K562 (cell line): ENCODE data around the gene ORC3. TPM values are rescaled to one million over a fixed set of nuclear protein-coding genes. Genes with fewer than 3 reads are reported as not detected.

Source experiments
- ATAC-seq: fragments of 200-7000 bp; cut with Tn5 transposase; 3 replicates; pipeline ENCODE4 v1.9.1; 2020; ENCODE audit warnings: moderate library complexity
- BruUV-seq: library from RNA; stranded (reverse); fragments of 400-500 nt; replicated peaks from 2 replicates; lab custom pipeline; 2021; lab: Mats Ljungman, UMichigan
- CTCF ChIA-PET: fragments of 300-600 bp; formaldehyde crosslinking; extraction: SDS; loops from one replicate; lab custom pipeline; 2021; ENCODE audit warnings: low intra/inter-chr PET ratio; lab: Yijun Ruan, JAX
- POLR2A ChIA-PET: fragments of 300-600, 350-650 bp; sonication (Branson Sonifier 250); formaldehyde crosslinking; extraction: SDS; loops from one replicate; lab custom pipeline; 2021; ENCODE audit warnings: antibody characterized with exemption, inconsistent platforms; lab: Yijun Ruan, JAX
- DNase-seq, 4 experiments: peaks; one replicate each; pipeline versions ENCODE4 v3.0.0 to v3.0.0-alpha.2; 2011 to 2018; ENCODE audit warnings: low spot score in 3 of 4, mixed read lengths in 3 of 4; ENCODE audit errors: extremely low read depth in 1 of 4
- FAIRE-seq: peaks from 2 replicates; lab custom pipeline; 2011; peaks lifted over from hg19 to GRCh38; lab: Jason Lieb, UNC
- H2AFZ ChIP-seq: 2 replicates; pipeline ENCODE4 v1.6.0; 2011; ENCODE audit warnings: low read depth, low read length, control low read depth, inconsistent platforms
- H3K27ac ChIP-seq: fragments of 200-600 bp; 3 replicates; pipeline ENCODE4 v1.8.0; 2011; ENCODE audit warnings: low read depth, mild to moderate bottlenecking, control low read depth, inconsistent platforms, low read length, moderate library complexity, mixed read lengths; ENCODE audit errors: extremely low read depth
- H3K27me3 ChIP-seq, 2 experiments: fragments of 300-600 bp in 1 of 2; 2 replicates in 1 of 2; 3 replicates in 1 of 2; pipeline versions ENCODE4 v1.6.0 to v1.8.0; 2011; ENCODE audit warnings: inconsistent platforms in 2 of 2, low read length in 2 of 2, mild to moderate bottlenecking in 1 of 2, mixed read lengths in 1 of 2, moderate library complexity in 1 of 2; ENCODE audit not compliant: control insufficient read depth in 2 of 2, insufficient read depth in 2 of 2
- H3K36me3 ChIP-seq: fragments of 300-600 bp; 3 replicates; pipeline ENCODE4 v1.8.0; 2011; ENCODE audit warnings: mild to moderate bottlenecking, low read length, inconsistent platforms; ENCODE audit not compliant: control insufficient read depth, insufficient read depth
- H3K4me1 ChIP-seq, 2 experiments: fragments of 200-600 bp in 1 of 2; replicated peaks in 1 of 2; 2 replicates in 1 of 2; 3 replicates in 1 of 2; pipeline versions ENCODE4 v1.5.1 to v1.8.0; 2011; ENCODE audit warnings: inconsistent platforms in 2 of 2, low read length in 2 of 2, mild to moderate bottlenecking in 1 of 2, mixed read lengths in 1 of 2, moderate library complexity in 1 of 2; ENCODE audit not compliant: control insufficient read depth in 2 of 2, insufficient read depth in 2 of 2
- H3K4me2 ChIP-seq: 2 replicates; pipeline ENCODE4 v1.6.1; 2011; ENCODE audit warnings: low read length, control low read depth, inconsistent platforms, mixed read lengths; ENCODE audit not compliant: insufficient read depth
- H3K4me3 ChIP-seq: fragments of 200-600 bp; sonication (generic), shearing (Covaris generic); 2 replicates; pipeline ENCODE4 v1.5.1; 2016; ENCODE audit warnings: control low read depth, inconsistent platforms
- H3K79me2 ChIP-seq: fragments of 200-600 bp; 3 replicates; pipeline ENCODE4 v1.8.0; 2011; ENCODE audit warnings: low read length, inconsistent platforms; ENCODE audit not compliant: control insufficient read depth, insufficient read depth
- H3K9ac ChIP-seq, 2 experiments: 2 replicates each; pipeline versions ENCODE4 v1.6.0 to v1.6.1; 2011; ENCODE audit warnings: low read depth in 2 of 2, low read length in 2 of 2, control low read depth in 1 of 2, inconsistent platforms in 1 of 2, mild to moderate bottlenecking in 1 of 2, mixed read lengths in 1 of 2; ENCODE audit not compliant: insufficient read depth in 1 of 2
- H3K9me1 ChIP-seq: one replicate; pipeline ENCODE4 v1.6.0; 2011; ENCODE audit warnings: inconsistent platforms, mild to moderate bottlenecking, low read length, moderate library complexity; ENCODE audit not compliant: control insufficient read depth, insufficient read depth
- H3K9me3 ChIP-seq: replicated peaks from 2 replicates; pipeline ENCODE4 v1.5.1; 2011; ENCODE audit warnings: low read depth, low read length, inconsistent platforms; ENCODE audit not compliant: control insufficient read depth, insufficient read depth
- H4K20me1 ChIP-seq: replicated peaks from 2 replicates; pipeline ENCODE4 v1.6.1; 2011; ENCODE audit warnings: low read length, inconsistent platforms, mixed read lengths; ENCODE audit not compliant: control insufficient read depth, insufficient read depth
- CCNT2 ChIP-seq: IDR thresholded peaks from 2 replicates; pipeline ENCODE4 v1.6.1; 2011; ENCODE audit warnings: borderline replicate concordance, low read depth, mild to moderate bottlenecking, moderate library complexity, mixed read lengths, low read length; ENCODE audit not compliant: insufficient read length; ENCODE audit errors: extremely low read depth
- NCOA6 ChIP-seq: fragments of 450-650 bp; IDR thresholded peaks from 2 replicates; pipeline ENCODE4 v1.6.1; 2017; ENCODE audit warnings: mild to moderate bottlenecking
- NKRF ChIP-seq: fragments of 450-650 bp; IDR thresholded peaks from 2 replicates; pipeline ENCODE4 v1.6.1; 2016; ENCODE audit warnings: borderline replicate concordance
- WGBS: fragments of 100-300 bp; shearing (Covaris generic); methylation state at CpG from one replicate; pipeline ENCODE4 v1.1.6; 2016; ENCODE audit warnings: low coverage, mixed read lengths; ENCODE audit not compliant: insufficient coverage; ENCODE audit errors: missing lambda C conversion rate; 5-methylcytosine and 5-hydroxymethylcytosine counted together
- in situ Hi-C: fragments of 300-500 bp; cut with MboI; formaldehyde crosslinking; loops from 4 replicates; pipeline ENCODE4 v1.15.0; 2018; ENCODE audit warnings: inconsistent platforms, mixed read lengths
- intact Hi-C: fragments of 100-400 bp; cut with micrococcal nuclease; formaldehyde crosslinking; loops from 2 replicates; pipeline ENCODE4 v1.14.2; 2022
- polyA plus RNA-seq, 8 experiments: library from polyadenylated mRNA; depleted of rRNA in 4 of 8; stranded (reverse) in 5 of 8; unstranded in 3 of 8; fragments of >200 nt; fragmentation: Nextera tagmentation in 2 of 8; fragmentation: Illumina TruSeq in 1 of 8; extraction: Ambion mirVana in 2 of 8; extraction: Trizol in 1 of 8; gene quantifications; 2 replicates each; pipeline versions ENCODE4 v1.2.1 to v1.2.3, GENCODE V29; 2011 to 2014; ENCODE audit warnings: inconsistent platforms in 1 of 8, missing spikeins in 1 of 8
- total RNA-seq, 7 experiments: library from RNA; depleted of rRNA in 6 of 7; stranded (reverse); fragments of >200 nt in 6 of 7; fragmentation: Illumina TruSeq in 2 of 7; extraction: Trizol in 2 of 7; gene quantifications; 2 replicates each; pipeline versions ENCODE4 v1.2.1 to v1.2.3, GENCODE V29; 2011 to 2021; ENCODE audit warnings: low replicate concordance in 1 of 7
- TF ChIP-seq, protein P1 (sequence below): fragments of 450-650 bp; IDR thresholded peaks from 2 replicates; pipeline ENCODE4 v1.6.1; 2018; ENCODE audit not compliant: partially characterized antibody

ORC3 gene
- total and polyA plus RNA-seq, 9 of the 15 experiments (the other 6 are each of a cell fraction or from before 2014, with no cell fraction given), result 28.8 to 159 (median 74.8) TPM

- no TSS peak for BruUV-seq
- POLR2A ChIA-PET, result interaction anchor here (0.7 to 7.8 kb wide), 13 partner anchors 9 to 940 kb away, joined by 3 to 77 read pairs (median 5); no protein-coding TSS in a partner anchor
- in situ Hi-C loops (no loop called here), intact Hi-C loops (loop anchor here (10.0 kb wide), 1 partner anchor 305 kb away; no protein-coding TSS in a partner anchor)
- ATAC-seq (no peak), DNase-seq (no peak), FAIRE-seq (no peak)
- Histone ChIP-seq H4K20me1 (peaks cover 49% of the 10 kb centered on the region), H3K4me2 (peak overlapping the region; percentile 77), H3K9me1 (no peaks in the 10 kb centered on the region), H3K4me1 (peaks cover 3 to 8% of the 10 kb centered on the region in 2 experiments), H3K27me3 (no peaks in the 10 kb centered on the region), H3K36me3 (peaks cover 39% of the 10 kb centered on the region), H3K4me3 (peak overlapping the region; percentile 96), H2AFZ (no peak overlapping the region), H3K9me3 (no peaks in the 10 kb centered on the region), H3K27ac (no peak overlapping the region), H3K9ac (peak overlapping the region in 1 of 2 experiments; percentile 90; a peak in 3 of 4 replicates), H3K79me2 (peaks cover 75% of the 10 kb centered on the region)
- no peak for TF ChIP-seq NKRF
- TF ChIP-seq, protein P1, sequence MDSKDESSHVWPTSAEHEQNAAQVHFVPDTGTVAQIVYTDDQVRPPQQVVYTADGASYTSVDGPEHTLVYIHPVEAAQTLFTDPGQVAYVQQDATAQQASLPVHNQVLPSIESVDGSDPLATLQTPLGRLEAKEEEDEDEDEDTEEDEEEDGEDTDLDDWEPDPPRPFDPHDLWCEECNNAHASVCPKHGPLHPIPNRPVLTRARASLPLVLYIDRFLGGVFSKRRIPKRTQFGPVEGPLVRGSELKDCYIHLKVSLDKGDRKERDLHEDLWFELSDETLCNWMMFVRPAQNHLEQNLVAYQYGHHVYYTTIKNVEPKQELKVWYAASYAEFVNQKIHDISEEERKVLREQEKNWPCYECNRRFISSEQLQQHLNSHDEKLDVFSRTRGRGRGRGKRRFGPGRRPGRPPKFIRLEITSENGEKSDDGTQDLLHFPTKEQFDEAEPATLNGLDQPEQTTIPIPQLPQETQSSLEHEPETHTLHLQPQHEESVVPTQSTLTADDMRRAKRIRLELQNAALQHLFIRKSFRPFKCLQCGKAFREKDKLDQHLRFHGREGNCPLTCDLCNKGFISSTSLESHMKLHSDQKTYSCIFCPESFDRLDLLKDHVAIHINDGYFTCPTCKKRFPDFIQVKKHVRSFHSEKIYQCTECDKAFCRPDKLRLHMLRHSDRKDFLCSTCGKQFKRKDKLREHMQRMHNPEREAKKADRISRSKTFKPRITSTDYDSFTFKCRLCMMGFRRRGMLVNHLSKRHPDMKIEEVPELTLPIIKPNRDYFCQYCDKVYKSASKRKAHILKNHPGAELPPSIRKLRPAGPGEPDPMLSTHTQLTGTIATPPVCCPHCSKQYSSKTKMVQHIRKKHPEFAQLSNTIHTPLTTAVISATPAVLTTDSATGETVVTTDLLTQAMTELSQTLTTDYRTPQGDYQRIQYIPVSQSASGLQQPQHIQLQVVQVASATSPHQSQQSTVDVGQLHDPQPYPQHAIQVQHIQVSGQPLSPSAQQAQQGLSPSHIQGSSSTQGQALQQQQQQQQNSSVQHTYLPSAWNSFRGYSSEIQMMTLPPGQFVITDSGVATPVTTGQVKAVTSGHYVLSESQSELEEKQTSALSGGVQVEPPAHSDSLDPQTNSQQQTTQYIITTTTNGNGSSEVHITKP, result peak; percentile 9
- no peak for TF ChIP-seq NCOA6
- no peak for TF ChIP-seq CCNT2
- CTCF ChIA-PET, result no interaction called here
- 0% methylated on average over 4 of the region's 4 CpGs for WGBS
These were observed 109.6 kb downstream of the ORC3 start for GRCh38 chr6:87699576-87699975.
